ENCODE measurements around the gene NECTIN1.

Gene NECTIN1

DNA sequence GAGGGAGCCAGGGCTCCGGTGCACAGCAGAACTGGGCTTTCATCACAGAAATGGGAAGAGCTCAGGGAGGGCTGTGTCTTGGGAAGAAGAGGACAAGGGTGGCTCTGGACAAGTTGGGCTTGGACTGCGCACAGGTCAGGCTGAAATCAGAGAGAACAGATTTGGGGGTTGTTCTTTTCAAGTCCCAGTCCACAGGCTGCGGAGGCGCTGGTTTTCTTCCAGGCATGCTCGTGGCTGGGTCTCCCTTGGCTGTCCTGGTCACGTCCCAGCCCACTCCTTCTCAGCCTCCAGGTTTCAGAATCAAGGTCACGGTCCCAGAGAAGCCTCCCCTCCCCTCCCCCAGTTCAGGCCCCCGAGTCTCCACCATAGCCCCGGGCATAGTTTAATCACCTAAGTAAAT lies 17.0 kb downstream of the NECTIN1 start:
- Histone ChIP-seq H3K9me3 (ENCODE audit: insufficient read depth, low read length) (no peaks in the 10 kb centered on the region), H3K36me3 (ENCODE audit: low read length) (no peaks in the 10 kb centered on the region), H4K20me1 (ENCODE audit: low read depth, low read length) (no peaks in the 10 kb centered on the region; the same call in 1 of the 2 replicates), H3K4me3 (ENCODE audit: insufficient read depth, low read length, poor library complexity, severe bottlenecking) (no peak overlapping the region), H3F3A (ENCODE audit: insufficient read depth) (no peaks in the 10 kb centered on the region), H3K27ac (ENCODE audit: low read depth, low read length) (no peak overlapping the region), H3K4me2 (ENCODE audit: low read depth, low read length, poor library complexity, severe bottlenecking) (no peak overlapping the region), H2AFZ (ENCODE audit: low read depth, low read length, severe bottlenecking) (no peak overlapping the region), H3K9ac (ENCODE audit: low read length) (no peak overlapping the region), H3K27me3 (ENCODE audit: low read length) (no peaks in the 10 kb centered on the region), H3K79me2 (ENCODE audit: insufficient read depth, low read length) (peaks cover 24% of the 10 kb centered on the region; the same call in 1 of the 2 replicates), H3K9me2 (replicated peaks; ENCODE audit: insufficient read depth, low read length) (no peaks in the 10 kb centered on the region)
- TF ChIP-seq EZH2phosphoT487 (conservative IDR thresholded peaks at IDR 0.05; ENCODE audit: low read length) (no peak), CTCF (IDR thresholded peaks at IDR 0.05; ENCODE audit: insufficient read depth, low read length, poor library complexity, severe bottlenecking) (no peak)

DNA sequence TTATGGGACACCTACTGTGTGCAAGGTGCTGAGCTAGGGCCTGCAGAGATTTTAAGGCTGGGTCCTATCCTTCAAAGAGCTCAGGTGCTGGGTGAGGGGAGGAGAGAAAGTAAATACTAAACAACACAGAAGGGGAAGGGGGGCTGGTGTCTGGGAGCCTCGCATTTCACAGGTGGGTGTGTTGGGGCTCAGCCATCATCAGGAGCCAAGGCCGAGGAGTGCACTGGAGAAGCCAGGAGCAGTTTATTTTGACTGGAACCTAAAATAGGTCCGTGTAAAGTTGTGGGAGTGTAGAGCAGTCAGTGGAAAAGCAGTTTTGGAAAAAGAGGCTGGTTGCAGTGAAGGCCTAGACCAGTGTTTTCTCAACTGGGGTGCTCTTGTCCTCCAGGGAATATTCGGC lies 17.5 kb downstream of the NECTIN1 start:
- Histone ChIP-seq H3K9me3 (ENCODE audit: insufficient read depth, low read length) (no peaks in the 10 kb centered on the region), H3F3A (ENCODE audit: insufficient read depth) (no peaks in the 10 kb centered on the region), H3K9me2 (replicated peaks; ENCODE audit: insufficient read depth, low read length) (no peaks in the 10 kb centered on the region), H4K20me1 (ENCODE audit: low read depth, low read length) (no peaks in the 10 kb centered on the region; the same call in 1 of the 2 replicates), H3K27ac (ENCODE audit: low read depth, low read length) (no peak overlapping the region), H3K9ac (ENCODE audit: low read length) (no peak overlapping the region), H3K4me2 (ENCODE audit: low read depth, low read length, poor library complexity, severe bottlenecking) (no peak overlapping the region), H3K36me3 (ENCODE audit: low read length) (no peaks in the 10 kb centered on the region), H2AFZ (ENCODE audit: low read depth, low read length, severe bottlenecking) (no peak overlapping the region), H3K4me3 (ENCODE audit: insufficient read depth, low read length, poor library complexity, severe bottlenecking) (no peak overlapping the region), H3K79me2 (ENCODE audit: insufficient read depth, low read length) (peaks cover 22% of the 10 kb centered on the region; the same call in 1 of the 2 replicates), H3K27me3 (ENCODE audit: low read length) (no peaks in the 10 kb centered on the region)
- TF ChIP-seq EZH2phosphoT487 (conservative IDR thresholded peaks at IDR 0.05; ENCODE audit: low read length) (no peak), CTCF (IDR thresholded peaks at IDR 0.05; ENCODE audit: insufficient read depth, low read length, poor library complexity, severe bottlenecking) (no peak)

DNA sequence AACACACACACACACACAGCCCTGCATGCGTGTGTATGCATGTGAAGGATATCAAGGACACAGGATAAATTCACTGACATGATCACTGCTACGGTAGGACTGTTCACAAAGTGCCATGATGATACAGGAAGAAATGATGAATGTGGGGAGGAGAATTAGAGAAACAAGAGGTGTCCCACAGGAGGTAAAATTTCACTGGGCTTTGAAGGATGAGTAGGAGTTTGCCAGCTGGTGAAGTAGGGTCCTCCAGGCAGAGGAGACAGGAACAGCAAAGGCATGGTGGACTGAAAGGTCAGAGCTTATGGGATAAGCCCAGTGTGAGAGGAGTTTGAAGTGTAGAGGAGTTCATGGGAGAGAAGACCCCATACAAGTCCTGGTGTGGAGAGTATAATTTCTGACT lies 18.6 kb downstream of the NECTIN1 start:
- no peaks in the 10 kb centered on the region for H3K27me3 ChIP-seq (ENCODE audit: low read length)
- H3K4me2 ChIP-seq (ENCODE audit: low read depth, low read length, poor library complexity, severe bottlenecking): no peak overlapping the region
- H2AFZ ChIP-seq (ENCODE audit: low read depth, low read length, severe bottlenecking): no peak overlapping the region
- no peaks in the 10 kb centered on the region for H3F3A ChIP-seq (ENCODE audit: insufficient read depth)
- no peaks in the 10 kb centered on the region for H3K9me3 ChIP-seq (ENCODE audit: insufficient read depth, low read length)
- no peaks in the 10 kb centered on the region for H3K36me3 ChIP-seq (ENCODE audit: low read length)
- H3K9ac ChIP-seq (ENCODE audit: low read length): no peak overlapping the region
- H3K9me2 ChIP-seq (replicated peaks; ENCODE audit: insufficient read depth, low read length): no peaks in the 10 kb centered on the region
- no peak overlapping the region for H3K27ac ChIP-seq (ENCODE audit: low read depth, low read length)
- H3K79me2 ChIP-seq (ENCODE audit: insufficient read depth, low read length): peaks cover 11% of the 10 kb centered on the region; the same call in 1 of the 2 replicates
- H3K4me3 ChIP-seq (ENCODE audit: insufficient read depth, low read length, poor library complexity, severe bottlenecking): no peak overlapping the region
- TF ChIP-seq CTCF (IDR thresholded peaks at IDR 0.05; ENCODE audit: insufficient read depth, low read length, poor library complexity, severe bottlenecking) (no peak), EZH2phosphoT487 (conservative IDR thresholded peaks at IDR 0.05; ENCODE audit: low read length) (no peak)
- H4K20me1 ChIP-seq (ENCODE audit: low read depth, low read length): no peaks in the 10 kb centered on the region; the same call in 1 of the 2 replicates
